HG02623 (cell line): Measurements from ENCODE around the gene XBP1.
A peak's percentile ranks its signal among the peaks of the same experiment; 100 is the strongest.
"Not testable (repeated sequence)": the region's sequence is repeated elsewhere in the genome, so short reads cannot be mapped to it uniquely, and the experiment has no call there.

Experiments used
- ATAC-seq: cut with Tn5 transposase; IDR thresholded peaks from one replicate; pipeline ENCODE4 v1.9.1; 2021; ENCODE audit warnings: moderate library complexity; ENCODE audit not compliant: unreplicated experiment

The XBP1 gene

GRCh38 chr22:28819253-28820096 is 19.1 kb upstream of the XBP1 start:
- ATAC-seq = peak; percentile 39

- ATAC-seq = no peak
Observed at GRCh38 chr22:28817919-28818859, 17.8 kb upstream of the XBP1 start.

- no peak for ATAC-seq
Observed at GRCh38 chr22:28817064-28817463, 16.7 kb upstream of the XBP1 start.

- no peak for ATAC-seq
Observed at GRCh38 chr22:28815729-28816128, 15.4 kb upstream of the XBP1 start.

- ATAC-seq = no peak
Observed at GRCh38 chr22:28815111-28815510, 14.7 kb upstream of the XBP1 start.

GRCh38 chr22:28813772-28814518 is 13.6 kb upstream of the XBP1 start:
- no peak for ATAC-seq

GRCh38 chr22:28812516-28812915 is 12.1 kb upstream of the XBP1 start:
- ATAC-seq = no peak

- ATAC-seq = no peak
Observed at GRCh38 chr22:28810821-28811491, 10.6 kb upstream of the XBP1 start.

- no peak for ATAC-seq
Observed at GRCh38 chr22:28808716-28809355, 8.5 kb upstream of the XBP1 start.

- not testable (repeated sequence) for ATAC-seq
Observed at GRCh38 chr22:28805426-28805825, 5.1 kb upstream of the XBP1 start.

GRCh38 chr22:28802595-28803123 is 2.3 kb upstream of the XBP1 start:
- ATAC-seq = no peak

GRCh38 chr22:28801845-28802594 is 1.7 kb upstream of the XBP1 start:
- no peak for ATAC-seq

- ATAC-seq = peak; percentile 23
Observed at GRCh38 chr22:28799606-28800307, 612 bp downstream of the XBP1 start.

GRCh38 chr22:28798810-28799605 is 1.4 kb downstream of the XBP1 start:
- ATAC-seq = no peak

- no peak for ATAC-seq
Observed at GRCh38 chr22:28795932-28796856, 4.2 kb downstream of the XBP1 start.

GRCh38 chr22:28795071-28795693 is 5.2 kb downstream of the XBP1 start:
- no peak for ATAC-seq
